HepG2 (cell line): ENCODE results near the gene DENND1C. TPM values are rescaled to one million over a fixed set of nuclear protein-coding genes. Genes with fewer than 3 reads are reported as not detected.

Source experiments
- AHR ChIP-seq: IDR thresholded peaks from 2 replicates; pipeline ENCODE4 v1.6.1; 2018; ENCODE audit warnings: missing genetic modification reagents, missing compliant biosample characterization
- ATF7-NPFF ChIP-seq: sonication (generic); formaldehyde crosslinking; IDR thresholded peaks from 2 replicates; pipeline ENCODE4 v1.8.1; 2023; ENCODE audit warnings: mild to moderate bottlenecking, low read depth, missing genetic modification reagents, moderate library complexity
- GATAD2A ChIP-seq: IDR thresholded peaks from 2 replicates; pipeline ENCODE4 v1.6.1; 2016
- HES4 ChIP-seq: sonication (generic); formaldehyde crosslinking; IDR thresholded peaks from 2 replicates; pipeline ENCODE4 v1.9.0; 2021; ENCODE audit warnings: mild to moderate bottlenecking, missing genetic modification reagents, borderline replicate concordance
- HMG20B ChIP-seq: conservative IDR thresholded peaks from 2 replicates; pipeline ENCODE4 v1.6.1; 2016; ENCODE audit warnings: missing genetic modification reagents, missing compliant biosample characterization
- HMGA1 ChIP-seq: sonication (generic); formaldehyde crosslinking; conservative IDR thresholded peaks from 2 replicates; pipeline ENCODE4 v1.4.0; 2020; ENCODE audit warnings: missing genetic modification reagents
- HOXD1 ChIP-seq: sonication (generic); formaldehyde crosslinking; IDR thresholded peaks from 2 replicates; pipeline ENCODE4 v1.5.0; 2020; ENCODE audit warnings: missing genetic modification reagents
- KLF15 ChIP-seq: sonication (generic); formaldehyde crosslinking; IDR thresholded peaks from 2 replicates; pipeline ENCODE4 v1.8.1; 2023; ENCODE audit warnings: borderline replicate concordance, mild to moderate bottlenecking, inconsistent platforms, missing genetic modification reagents, mixed read lengths
- MYC ChIP-seq: sonication (generic); formaldehyde crosslinking; IDR thresholded peaks from 2 replicates; pipeline ENCODE4 v1.9.0; 2021; ENCODE audit warnings: missing genetic modification reagents, borderline replicate concordance
- MYNN ChIP-seq: sonication (generic); formaldehyde crosslinking; IDR thresholded peaks from 2 replicates; pipeline ENCODE4 v1.4.0; 2020; ENCODE audit warnings: mild to moderate bottlenecking, low read depth, missing genetic modification reagents
- RELA ChIP-seq: sonication (generic); formaldehyde crosslinking; IDR thresholded peaks from 2 replicates; pipeline ENCODE4 v1.4.0; 2020; ENCODE audit warnings: missing genetic modification reagents
- SP1 ChIP-seq, 2 experiments: fragments of 450-650 bp in 1 of 2; sonication (generic) in 1 of 2; formaldehyde crosslinking in 1 of 2; IDR thresholded peaks; 2 replicates each; pipeline versions ENCODE4 v1.4.0 to v1.6.1; 2016 to 2020; ENCODE audit warnings: missing genetic modification reagents in 1 of 2
- TMF1 ChIP-seq: sonication (generic); formaldehyde crosslinking; IDR thresholded peaks from 2 replicates; pipeline ENCODE4 v1.8.1; 2022; ENCODE audit warnings: low read depth, missing genetic modification reagents
- ZFX ChIP-seq: sonication (generic); formaldehyde crosslinking; IDR thresholded peaks from 2 replicates; pipeline ENCODE4 v1.4.0; 2020; ENCODE audit warnings: mild to moderate bottlenecking, low read depth, missing genetic modification reagents, moderate library complexity
- ZNF337 ChIP-seq: sonication (generic); formaldehyde crosslinking; IDR thresholded peaks from 2 replicates; pipeline ENCODE4 v1.5.1; 2020; ENCODE audit warnings: missing genetic modification reagents, low read depth, mild to moderate bottlenecking, borderline replicate concordance
- ZNF354B ChIP-seq: sonication (generic); formaldehyde crosslinking; IDR thresholded peaks from 2 replicates; pipeline ENCODE4 v1.8.0; 2022; ENCODE audit warnings: mild to moderate bottlenecking, missing genetic modification reagents
- ZNF441 ChIP-seq: sonication (generic); formaldehyde crosslinking; IDR thresholded peaks from 2 replicates; pipeline ENCODE4 v1.7.0; 2021; ENCODE audit warnings: missing genetic modification reagents, borderline replicate concordance
- ZNF563 ChIP-seq: sonication (generic); formaldehyde crosslinking; IDR thresholded peaks from 2 replicates; pipeline ENCODE4 v1.8.0; 2022; ENCODE audit warnings: mild to moderate bottlenecking, moderate library complexity, missing genetic modification reagents
- ZNF614 ChIP-seq: IDR thresholded peaks from 2 replicates; pipeline ENCODE4 v1.6.1; 2018; ENCODE audit warnings: missing biosample characterization, missing genetic modification reagents, inconsistent platforms, borderline replicate concordance
- ZNF768 ChIP-seq: sonication (generic); formaldehyde crosslinking; IDR thresholded peaks from 2 replicates; pipeline ENCODE4 v1.4.0; 2020; ENCODE audit warnings: missing genetic modification reagents
- ZNF770 ChIP-seq: sonication (generic); formaldehyde crosslinking; IDR thresholded peaks from 2 replicates; pipeline ENCODE4 v1.5.0; 2020; ENCODE audit warnings: mild to moderate bottlenecking, missing genetic modification reagents
- ZNF772 ChIP-seq: sonication (generic); formaldehyde crosslinking; IDR thresholded peaks from 2 replicates; pipeline ENCODE4 v1.5.0; 2020; ENCODE audit warnings: mild to moderate bottlenecking, missing genetic modification reagents
- ZSCAN31 ChIP-seq: sonication (generic); formaldehyde crosslinking; IDR thresholded peaks from 2 replicates; pipeline ENCODE4 v1.5.0; 2020; ENCODE audit warnings: low read depth, mild to moderate bottlenecking, missing genetic modification reagents
- polyA plus RNA-seq, 8 experiments: library from polyadenylated mRNA; depleted of rRNA in 3 of 8; stranded (reverse) in 7 of 8; unstranded in 1 of 8; fragments of >200 nt; fragmentation: Illumina TruSeq in 4 of 8; extraction: Trizol in 4 of 8; gene quantifications; 2 replicates each; pipeline versions ENCODE4 v1.2.1 to v1.2.3, GENCODE V29; 2011 to 2016; ENCODE audit warnings: low read depth in 4 of 8, missing spikeins in 1 of 8, mixed read lengths in 1 of 8; ENCODE audit not compliant: insufficient read depth in 1 of 8
- total RNA-seq, 5 experiments: library from RNA; depleted of rRNA; stranded (reverse); fragments of >200 nt; fragmentation: Illumina TruSeq; extraction: Trizol; gene quantifications; 2 replicates each; pipeline ENCODE4 v1.2.3, GENCODE V29; 2016; ENCODE audit warnings: low read depth in 1 of 5
- TF ChIP-seq, protein P1 (sequence below): sonication (generic); formaldehyde crosslinking; IDR thresholded peaks from 2 replicates; pipeline ENCODE4 v1.5.1; 2020; ENCODE audit warnings: missing genetic modification reagents, mild to moderate bottlenecking, borderline replicate concordance
- TF ChIP-seq, protein P2 (sequence below): IDR thresholded peaks from 2 replicates; pipeline ENCODE4 v1.6.1; 2016; ENCODE audit warnings: missing genetic modification reagents, missing compliant biosample characterization
- TF ChIP-seq, protein P3 (sequence below): sonication (generic); formaldehyde crosslinking; IDR thresholded peaks from 2 replicates; pipeline ENCODE4 v1.5.0; 2020; ENCODE audit warnings: missing genetic modification reagents, mild to moderate bottlenecking, borderline replicate concordance

The DENND1C gene
- total and polyA plus RNA-seq, 2 of the 13 experiments (the other 11 are each of a cell fraction or from before 2014, with no cell fraction given) = 0.04 to 0.73 TPM

DNA sequence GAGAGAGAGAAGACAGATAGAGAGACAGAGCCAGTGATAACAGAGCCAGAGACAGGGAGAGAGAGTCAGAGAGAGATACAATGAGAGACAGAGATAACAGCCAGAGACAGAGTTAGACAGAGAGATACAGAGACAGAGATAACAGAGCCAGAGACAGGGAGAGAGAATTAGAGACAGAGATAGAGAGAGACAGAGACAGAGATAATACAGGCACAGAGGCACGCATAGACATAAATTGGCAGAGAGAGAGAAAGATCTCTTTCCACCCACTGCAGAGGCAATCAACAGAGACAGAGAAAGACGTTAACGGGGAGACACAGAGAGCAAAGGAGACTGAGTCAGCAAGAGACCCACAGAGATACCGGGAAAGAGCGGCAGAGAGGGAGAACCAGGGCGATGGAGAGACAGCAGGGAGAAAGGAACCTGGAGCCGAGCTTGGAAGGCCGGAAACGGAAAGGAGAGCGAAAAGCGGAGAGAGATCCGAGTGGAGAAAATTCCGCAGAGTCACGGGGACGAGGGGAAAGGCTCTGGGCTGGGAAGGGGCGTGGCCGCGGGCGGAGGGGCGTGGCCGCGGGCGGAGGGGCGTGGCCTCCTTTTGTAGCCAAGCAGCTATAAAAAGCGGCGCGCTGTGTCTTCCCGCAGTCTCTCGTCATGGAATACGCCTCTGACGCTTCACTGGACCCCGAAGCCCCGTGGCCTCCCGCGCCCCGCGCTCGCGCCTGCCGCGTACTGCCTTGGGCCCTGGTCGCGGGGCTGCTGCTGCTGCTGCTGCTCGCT lies 49.0 kb upstream of the DENND1C start, which contains the start of gene TNFSF9 (continued):
- peak; percentile 98 for TF ChIP-seq ZNF441 (CRISPR knock-in tag)
- TF ChIP-seq ZNF768 (CRISPR knock-in tag) = peak; percentile 44; the same call in 1 of the 2 replicates
- TF ChIP-seq GATAD2A (CRISPR knock-in tag) = peak; percentile 16; the same call in 1 of the 2 replicates
- peak; percentile 56; the same call in 1 of the 2 replicates for TF ChIP-seq ZNF772 (CRISPR knock-in tag)
- TF ChIP-seq HMG20B (CRISPR knock-in tag) = no peak
- no peak for TF ChIP-seq HOXD1 (CRISPR knock-in tag)
- peak; percentile 62; the same call in 1 of the 2 replicates for TF ChIP-seq ZFX
- TF ChIP-seq, protein P1, sequence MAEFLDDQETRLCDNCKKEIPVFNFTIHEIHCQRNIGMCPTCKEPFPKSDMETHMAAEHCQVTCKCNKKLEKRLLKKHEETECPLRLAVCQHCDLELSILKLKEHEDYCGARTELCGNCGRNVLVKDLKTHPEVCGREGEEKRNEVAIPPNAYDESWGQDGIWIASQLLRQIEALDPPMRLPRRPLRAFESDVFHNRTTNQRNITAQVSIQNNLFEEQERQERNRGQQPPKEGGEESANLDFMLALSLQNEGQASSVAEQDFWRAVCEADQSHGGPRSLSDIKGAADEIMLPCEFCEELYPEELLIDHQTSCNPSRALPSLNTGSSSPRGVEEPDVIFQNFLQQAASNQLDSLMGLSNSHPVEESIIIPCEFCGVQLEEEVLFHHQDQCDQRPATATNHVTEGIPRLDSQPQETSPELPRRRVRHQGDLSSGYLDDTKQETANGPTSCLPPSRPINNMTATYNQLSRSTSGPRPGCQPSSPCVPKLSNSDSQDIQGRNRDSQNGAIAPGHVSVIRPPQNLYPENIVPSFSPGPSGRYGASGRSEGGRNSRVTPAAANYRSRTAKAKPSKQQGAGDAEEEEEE (CRISPR knock-in tag) = no peak
- TF ChIP-seq ATF7-NPFF (CRISPR knock-in tag) = no peak
- peak; percentile 59; the same call in 1 of the 2 replicates for TF ChIP-seq SP1 (IDR thresholded peaks at IDR 0.05)
- peak; percentile 89 for TF ChIP-seq SP1 (CRISPR knock-in tag; IDR thresholded peaks at IDR 0.05)
- no peak for TF ChIP-seq ZNF337
- no peak for TF ChIP-seq HES4 (CRISPR knock-in tag)
- TF ChIP-seq HMGA1 (CRISPR knock-in tag) = no peak
- TF ChIP-seq, protein P2, sequence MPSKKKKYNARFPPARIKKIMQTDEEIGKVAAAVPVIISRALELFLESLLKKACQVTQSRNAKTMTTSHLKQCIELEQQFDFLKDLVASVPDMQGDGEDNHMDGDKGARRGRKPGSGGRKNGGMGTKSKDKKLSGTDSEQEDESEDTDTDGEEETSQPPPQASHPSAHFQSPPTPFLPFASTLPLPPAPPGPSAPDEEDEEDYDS = peak; percentile 95
- TF ChIP-seq KLF15 = no peak
- 0 out of 2 replicates have a peak, but pooled peaks have one; percentile 27 for TF ChIP-seq ZNF354B (CRISPR knock-in tag)
- no peak for TF ChIP-seq MYNN (CRISPR knock-in tag)
- no peak for TF ChIP-seq ZNF563 (CRISPR knock-in tag)
- 0 out of 2 replicates have a peak, but pooled peaks have one; percentile 32 for TF ChIP-seq AHR
- TF ChIP-seq ZNF770 = 0 out of 2 replicates have a peak, but pooled peaks have one; percentile 30
- TF ChIP-seq RELA = no peak
- peak; percentile 32; the same call in 1 of the 2 replicates for TF ChIP-seq ZNF614
- 0 out of 2 replicates have a peak, but pooled peaks have one; percentile 27 for TF ChIP-seq MYC (CRISPR knock-in tag)
- TF ChIP-seq TMF1 = no peak
- 0 out of 2 replicates have a peak, but pooled peaks have one; percentile 41 for TF ChIP-seq ZSCAN31 (CRISPR knock-in tag)
- TF ChIP-seq, protein P3, sequence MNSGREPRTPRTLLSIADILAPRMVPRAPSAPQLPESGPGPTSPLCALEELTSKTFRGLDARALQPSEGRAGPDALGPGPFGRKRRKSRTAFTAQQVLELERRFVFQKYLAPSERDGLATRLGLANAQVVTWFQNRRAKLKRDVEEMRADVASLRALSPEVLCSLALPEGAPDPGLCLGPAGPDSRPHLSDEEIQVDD = 0 out of 2 replicates have a peak, but pooled peaks have one; percentile 41
